Measurements from ENCODE around the gene NACAD. TPM values are rescaled to one million over a fixed set of nuclear protein-coding genes. Genes with fewer than 3 reads are reported as not detected.
"Not testable (repeated sequence)": the region's sequence is repeated elsewhere in the genome, so short reads cannot be mapped to it uniquely, and the experiment has no call there.

Gene NACAD
- total and polyA plus RNA-seq, 2 of the 4 experiments (the other 2 are of a cell fraction): 0.54 to 2.2 TPM

DNA sequence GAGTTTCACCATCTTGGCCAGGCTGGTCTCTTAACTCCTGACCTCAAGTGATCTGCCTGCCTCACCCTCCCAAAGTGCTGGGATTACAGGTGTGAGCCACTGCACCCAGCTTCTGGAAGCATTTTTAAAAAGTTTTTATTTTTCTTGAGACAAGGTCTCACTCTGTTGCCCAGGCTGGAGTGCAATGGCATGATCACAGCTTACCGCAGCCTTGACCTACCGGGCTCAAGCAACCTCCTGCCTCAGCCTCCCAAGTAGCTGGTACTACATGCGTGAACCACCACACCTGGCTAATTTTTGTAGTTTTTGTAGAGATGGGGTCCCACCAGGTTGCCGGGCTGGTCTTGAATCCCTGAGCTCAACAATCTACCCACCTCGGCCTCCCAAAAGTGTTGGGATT is 54.1 kb downstream of the NACAD start:
- in situ Hi-C loops (cut with MboI; ENCODE audit: low sequenced_read_pairs); H3K4me3 ChIP-seq (ENCODE audit: insufficient read depth, low read depth, low read length); H3K9me3 ChIP-seq (ENCODE audit: control insufficient read depth, insufficient read depth, low read length); H3K27me3 ChIP-seq (ENCODE audit: control insufficient read depth, insufficient read depth, low read length); H2BK20ac ChIP-seq (ENCODE audit: low read depth, low read length); H3K14ac ChIP-seq (replicated peaks; ENCODE audit: low read depth, low read length); H2AK5ac ChIP-seq (ENCODE audit: low read depth, low read length); H3K4me1 ChIP-seq (ENCODE audit: control insufficient read depth, insufficient read depth, low read length); H4K8ac ChIP-seq (ENCODE audit: low read depth in 2 of 2, low read length in 2 of 2); BruUV-seq (replicated peaks); H3K56ac ChIP-seq (ENCODE audit: extremely low read depth, insufficient read depth, low read length); H2AFZ ChIP-seq (replicated peaks; ENCODE audit: low read length, poor library complexity); H3K9ac ChIP-seq (ENCODE audit: low read depth, low read length); DNase-seq; H3K18ac ChIP-seq (ENCODE audit: low read depth, low read length); H3K23ac ChIP-seq (ENCODE audit: low read depth, low read length); H3K4ac ChIP-seq (ENCODE audit: low read depth, low read length); H3K4me2 ChIP-seq (ENCODE audit: low read depth, low read length); H4K91ac ChIP-seq (ENCODE audit: insufficient read depth, low read depth, low read length); H4K5ac ChIP-seq (ENCODE audit: low read depth, low read length); ATAC-seq (ENCODE audit: low read depth); H3K27ac ChIP-seq (ENCODE audit: insufficient read depth, low read length); H2BK15ac ChIP-seq (ENCODE audit: low read depth, low read length); H2BK120ac ChIP-seq (ENCODE audit: low read depth, low read length); intact Hi-C loops (cut with micrococcal nuclease); H2BK5ac ChIP-seq (ENCODE audit: low read depth, low read length, poor library complexity, severe bottlenecking): not testable (repeated sequence)
- CTCF ChIA-PET: interaction anchor here (0.8 kb wide), 1 partner anchor 26 kb away, joined by 3 read pairs; no protein-coding TSS in a partner anchor
- H4K20me1 ChIP-seq (ENCODE audit: insufficient read depth, low read length): peaks cover 59% of the 10 kb centered on the region
- peaks cover 27% of the 10 kb centered on the region for H3K9me1 ChIP-seq (ENCODE audit: insufficient read depth, low read length)
- H3K36me3 ChIP-seq (ENCODE audit: control insufficient read depth, insufficient read depth, low read length): peaks cover 10% of the 10 kb centered on the region
- peaks cover 48 to 80% of the 10 kb centered on the region in 2 experiments for H3K79me1 ChIP-seq (ENCODE audit: low read depth in 1 of 2, low read length in 2 of 2)
- dilution Hi-C loops (cut with HindIII; ENCODE audit: low sequenced_read_pairs, unreplicated experiment): loop anchor here (10.0 kb wide), 1 partner anchor 60 kb away; no protein-coding TSS in a partner anchor
- no CpG with 5 or more reads among the region's 5 CpGs for whole genome bisulfite sequencing, 2 experiments (ENCODE audit: extremely low coverage in 2 of 2, insufficient read length in 1 of 2)
- POLR2A ChIA-PET (ENCODE audit: unreplicated experiment): interaction anchor here (0.7 kb wide), 1 partner anchor 1291 kb away, joined by 4 read pairs; no protein-coding TSS in a partner anchor
- H2AK9ac ChIP-seq (replicated peaks; ENCODE audit: low read depth, low read length, poor library complexity): peak overlapping the region; percentile 71
